Suppressor macrophage treated with lipopolysaccharide for 1 hour (primary cell): ENCODE data around the gene ROR2.
"Not testable (repeated sequence)": the region's sequence is repeated elsewhere in the genome, so short reads cannot be mapped to it uniquely, and the experiment has no call there.

Source experiments
- DNase-seq, 3 donors: peaks; one replicate each; pipeline ENCODE4 v3.0.0-alpha.2; 2020 to 2022

The ROR2 gene

DNA sequence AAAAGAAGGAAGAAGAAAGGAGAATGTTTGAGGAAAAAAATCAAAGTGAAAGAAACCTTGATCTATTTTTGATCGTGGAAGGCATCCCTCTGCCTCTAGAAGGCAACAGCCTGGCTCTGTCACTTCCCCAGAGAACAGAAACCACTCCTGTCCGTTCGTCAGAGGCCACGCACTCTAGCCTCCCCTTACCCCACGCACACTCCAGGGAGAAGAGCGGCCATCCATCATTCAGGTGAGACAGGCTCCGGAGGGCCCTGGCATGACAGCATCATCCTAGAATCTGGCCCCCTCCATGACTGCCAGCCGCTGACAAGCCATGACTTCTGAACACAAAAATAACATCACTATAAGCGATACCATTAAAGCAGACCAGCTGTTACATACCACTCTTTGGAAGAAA is 135.8 kb downstream of the ROR2 start:
- DNase-seq: no peak

DNA sequence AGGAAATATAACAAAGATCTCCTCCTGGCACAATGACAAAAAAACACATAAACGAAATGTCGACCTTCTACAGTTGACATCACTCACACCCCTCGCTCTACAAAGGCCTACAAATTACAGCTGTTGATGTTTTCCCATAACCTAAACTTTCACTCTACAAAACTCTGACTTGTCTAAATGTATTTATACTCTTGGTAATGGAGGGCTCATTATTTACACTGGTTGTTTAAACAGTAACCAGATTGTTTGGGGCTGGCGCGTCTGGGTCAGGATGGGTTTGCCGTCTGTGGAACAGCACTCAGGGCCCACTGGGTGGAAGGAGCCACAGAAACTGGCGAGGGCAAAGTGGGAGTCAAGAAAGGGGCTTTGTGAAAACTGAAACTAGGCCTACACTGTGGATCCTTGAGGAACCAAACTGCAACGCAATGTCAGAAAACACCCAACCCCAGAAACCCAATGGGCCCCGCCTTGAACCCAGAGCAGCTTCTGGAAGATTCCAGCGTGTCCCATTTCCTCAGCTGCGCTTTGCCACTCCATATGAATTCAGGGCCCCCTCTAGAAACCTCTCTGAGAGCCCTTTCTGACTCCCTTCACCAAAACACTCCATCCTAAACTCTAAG is 136.7 kb downstream of the ROR2 start:
- DNase-seq: no peak

DNA sequence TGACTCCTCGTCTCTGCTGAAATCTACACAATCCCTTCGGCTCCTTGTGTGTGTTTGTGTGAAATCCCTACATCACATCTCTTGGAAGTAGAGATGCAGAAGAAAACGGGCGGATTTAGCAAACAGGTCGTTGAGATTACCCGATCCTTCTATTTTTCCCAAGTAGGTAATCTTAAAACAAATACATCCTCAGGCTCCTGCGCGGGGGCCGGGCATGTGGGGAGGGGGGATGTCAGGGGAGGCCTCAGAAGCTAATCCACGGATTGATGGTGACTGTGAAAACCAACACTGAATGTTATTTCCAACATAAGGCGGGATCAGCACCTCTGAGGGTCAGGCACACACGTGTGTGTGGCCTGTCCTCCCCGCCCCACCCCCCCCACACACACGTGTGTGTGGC is 137.8 kb downstream of the ROR2 start:
- no peak for DNase-seq

DNA sequence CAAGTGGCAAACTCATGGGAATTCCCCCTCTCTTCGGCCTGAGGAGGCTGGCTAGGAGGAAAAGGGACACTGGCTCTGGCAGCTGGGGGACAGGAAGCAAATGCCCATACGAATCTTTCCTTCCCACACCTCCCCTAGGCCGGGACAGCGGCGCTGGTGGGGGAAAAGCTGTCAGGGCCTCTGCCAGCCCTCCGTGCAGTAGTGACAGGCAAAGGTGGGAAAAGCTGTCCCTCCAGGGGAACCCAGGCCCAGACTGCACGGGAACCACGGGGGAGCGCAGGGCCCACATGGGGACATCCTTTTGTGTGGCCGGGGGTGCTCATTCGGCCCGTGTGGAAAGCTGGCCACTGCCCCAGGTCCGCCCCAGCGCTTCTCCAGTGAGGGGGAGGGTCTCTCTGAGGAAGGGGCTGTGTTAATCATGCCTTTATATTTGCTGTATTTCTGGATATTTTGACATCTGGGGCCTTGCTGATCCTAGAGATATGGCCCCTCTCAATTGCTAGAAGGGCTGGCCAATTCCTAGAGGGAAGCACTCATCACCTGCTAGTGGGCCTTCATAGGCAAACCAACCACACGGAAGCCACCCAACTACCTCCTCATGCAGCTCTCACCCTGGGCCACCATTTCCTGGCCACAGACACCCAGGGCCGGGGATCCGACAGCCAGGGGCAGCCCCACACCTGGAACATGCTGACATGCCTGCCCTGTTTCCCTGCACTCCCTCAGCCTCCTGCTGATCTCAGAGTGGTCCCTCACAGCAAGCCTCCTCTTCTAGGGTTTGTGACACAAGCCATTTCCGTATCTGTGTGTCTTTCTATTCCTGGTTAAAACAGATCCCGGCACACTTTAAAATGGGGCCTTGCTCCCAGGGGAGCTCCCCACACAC is 138.8 kb downstream of the ROR2 start:
- no peak for DNase-seq

DNA sequence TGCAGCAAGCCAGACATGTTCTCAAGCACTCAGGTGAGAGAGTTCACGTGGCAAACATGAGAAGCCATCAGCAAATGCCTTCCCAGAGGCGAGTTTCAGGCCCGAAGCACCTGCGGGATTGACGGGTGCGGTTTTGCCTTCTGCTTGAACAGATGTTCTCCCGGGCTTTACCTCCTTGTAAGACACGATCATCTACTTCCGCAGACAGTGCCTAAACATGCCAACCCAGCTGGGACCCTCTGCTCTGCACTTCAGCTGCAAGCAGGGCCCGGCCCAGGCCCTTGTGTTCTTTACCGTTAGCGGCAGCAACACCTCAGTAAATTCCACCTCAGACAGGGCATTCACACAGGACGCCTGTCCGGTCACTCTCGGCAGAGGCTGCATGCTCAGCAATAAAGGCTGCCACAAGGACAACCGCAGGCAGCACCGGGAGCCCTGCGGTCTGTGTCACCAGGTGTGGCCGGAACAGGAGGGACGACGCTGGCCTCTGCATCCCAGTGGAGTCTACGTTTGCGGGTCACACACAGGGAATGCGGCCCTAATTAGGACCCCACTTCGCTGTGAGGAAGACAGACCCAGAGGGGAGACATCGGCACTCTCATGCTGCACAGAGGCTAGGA is 139.6 kb downstream of the ROR2 start:
- DNase-seq: no peak

DNA sequence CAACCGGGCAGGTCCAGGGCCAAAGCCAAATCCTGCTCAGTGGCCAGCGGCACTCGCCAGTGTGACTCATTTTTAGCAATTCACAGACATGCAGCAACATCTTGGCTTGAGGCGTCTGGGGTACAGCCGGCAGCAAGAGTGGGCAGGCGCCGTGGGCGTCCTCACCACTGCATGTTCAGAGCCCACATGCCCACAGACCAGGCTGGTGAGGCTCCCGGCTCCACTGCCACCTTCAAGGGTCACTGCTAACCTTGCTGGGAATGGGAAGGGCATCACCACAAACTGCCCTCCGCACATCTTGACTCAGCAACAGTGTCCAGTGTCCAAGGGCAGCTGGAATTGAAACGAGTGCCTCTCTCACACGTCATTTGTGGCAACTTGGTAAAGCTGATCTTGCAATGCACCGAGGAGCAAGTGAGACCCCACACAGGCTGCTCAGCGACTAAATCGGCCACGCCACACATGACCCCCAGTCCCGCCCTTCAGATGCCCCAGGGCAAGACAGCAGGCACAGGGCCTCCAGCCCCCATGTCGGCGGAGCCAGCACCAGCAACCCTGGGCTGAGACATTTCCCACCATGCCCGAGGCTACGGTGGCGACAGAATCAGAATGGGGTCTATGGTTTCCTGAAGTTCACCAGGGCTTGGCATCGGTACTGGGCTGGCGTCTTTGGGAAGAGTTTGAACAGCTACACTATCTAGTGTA is 140.3 kb downstream of the ROR2 start:
- DNase-seq: no peak

DNA sequence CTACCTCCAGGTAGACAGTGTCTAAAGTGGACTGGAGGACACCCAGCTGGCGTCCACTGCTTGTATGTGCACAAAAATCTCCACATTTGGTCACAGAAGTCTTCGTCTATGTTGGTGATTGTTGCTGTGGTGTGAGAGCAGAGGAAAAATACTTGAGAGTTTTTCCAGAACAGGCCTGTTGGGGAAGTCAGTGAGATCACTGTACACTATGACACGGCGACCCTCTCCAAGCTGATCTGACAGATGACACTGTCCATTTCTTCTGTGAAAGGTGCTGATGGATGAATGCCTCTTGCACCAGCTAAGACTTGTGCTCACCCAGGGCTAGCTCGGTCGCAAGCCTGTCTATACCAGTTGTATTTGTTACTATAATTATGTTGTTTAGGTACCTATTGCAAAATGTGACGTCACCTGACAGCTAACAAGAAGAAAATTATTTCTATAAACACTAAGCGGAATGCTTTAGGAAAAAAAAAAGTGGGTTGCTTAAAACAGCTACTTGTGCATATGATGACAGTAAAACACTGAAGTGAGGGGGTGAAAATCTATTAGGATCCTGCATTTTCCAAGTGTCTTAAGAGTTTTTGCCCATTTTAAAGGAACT is 142.3 kb downstream of the ROR2 start:
- DNase-seq: peak in 1 of 3 donors; percentile 4

DNA sequence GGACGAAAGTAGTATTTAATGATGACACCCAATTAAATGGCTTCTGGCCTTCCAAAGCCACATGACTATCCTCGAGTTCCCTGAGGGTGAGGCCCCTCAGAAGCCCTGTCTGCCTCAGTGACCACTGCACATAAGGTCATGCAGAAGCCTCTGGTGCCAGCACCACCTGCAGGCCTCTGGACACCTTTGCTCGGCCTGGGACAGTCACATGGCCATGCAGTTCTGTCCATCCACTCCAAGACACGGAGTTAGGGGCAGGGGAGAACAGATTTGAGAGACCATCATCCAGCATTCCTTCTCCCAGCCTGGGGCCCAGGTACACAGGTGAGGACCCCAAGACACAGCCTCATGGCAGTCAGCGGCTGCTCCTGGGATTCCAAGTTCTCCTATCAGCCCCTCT is 145.0 kb downstream of the ROR2 start:
- no peak for DNase-seq

DNA sequence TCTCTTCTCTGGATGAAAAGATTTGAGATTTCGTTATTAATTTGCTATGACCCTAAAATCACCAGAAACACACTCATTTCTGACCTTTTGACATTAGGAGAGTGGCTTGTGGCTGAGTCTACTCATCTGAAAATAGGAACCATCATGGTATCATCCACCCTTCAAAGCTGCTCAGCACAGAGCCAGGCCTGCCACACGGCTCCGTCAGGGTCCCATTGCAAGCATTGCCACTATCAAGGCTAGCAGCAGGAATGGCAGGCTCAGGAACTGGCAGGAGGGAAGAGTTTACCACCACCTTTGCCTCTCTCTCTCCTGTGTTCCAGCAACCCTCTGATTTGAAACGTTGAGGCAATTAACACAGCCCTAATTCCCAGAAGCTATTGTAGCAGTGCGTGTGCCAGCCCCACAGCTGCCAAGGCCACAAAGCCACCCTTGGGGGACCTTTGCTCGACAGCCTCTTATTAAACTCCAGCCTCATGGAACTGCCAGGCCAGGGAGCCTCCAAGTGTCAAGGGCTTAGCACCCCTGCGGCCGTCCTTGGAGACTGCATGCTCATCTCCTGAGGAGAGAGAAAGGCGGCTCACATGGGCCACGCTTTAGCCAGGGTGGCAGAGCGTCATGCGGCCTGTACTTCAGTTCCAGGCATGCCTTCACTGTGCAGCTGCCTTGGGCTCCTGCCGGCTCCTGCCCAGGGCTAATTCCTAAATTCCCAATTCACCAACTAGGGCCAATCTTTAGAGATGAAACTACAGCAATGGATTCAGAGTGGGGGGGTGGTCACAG is 145.9 kb downstream of the ROR2 start:
- no peak for DNase-seq

DNA sequence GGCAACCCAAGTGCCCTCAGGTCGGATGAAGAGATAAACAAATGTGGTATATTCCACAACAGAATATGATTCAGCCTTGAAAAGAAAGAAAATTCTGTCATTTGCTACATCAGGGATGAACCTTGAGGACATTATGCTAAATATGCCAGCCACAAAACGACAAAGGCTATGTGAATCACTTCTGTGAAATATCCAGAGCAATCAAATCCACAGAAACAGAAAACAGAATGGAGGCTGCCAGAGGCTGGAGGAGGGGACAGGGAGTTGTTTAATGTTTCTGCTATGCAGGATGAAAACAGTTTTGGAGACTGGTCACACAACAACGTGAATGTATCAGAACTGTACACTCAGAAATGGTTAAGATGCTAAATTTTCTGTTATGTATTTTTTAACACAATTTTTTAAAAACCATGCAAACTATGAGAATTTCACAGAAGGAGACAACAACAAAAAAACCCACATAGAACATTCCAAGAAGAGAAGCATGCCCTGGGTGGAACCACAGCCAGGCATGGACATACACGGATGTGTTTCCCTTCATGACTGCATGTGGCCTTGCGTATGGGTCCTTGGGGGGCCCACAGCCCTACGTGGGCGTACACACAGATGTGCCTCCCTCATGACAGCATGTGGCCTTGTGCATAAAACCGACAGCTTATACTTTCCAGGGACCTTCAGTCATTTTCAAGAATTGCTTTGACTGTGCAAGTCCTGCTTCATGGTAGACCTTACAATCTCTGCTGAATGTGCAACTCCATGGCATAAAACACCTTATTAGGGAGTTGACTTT is 146.7 kb downstream of the ROR2 start:
- DNase-seq: no peak

DNA sequence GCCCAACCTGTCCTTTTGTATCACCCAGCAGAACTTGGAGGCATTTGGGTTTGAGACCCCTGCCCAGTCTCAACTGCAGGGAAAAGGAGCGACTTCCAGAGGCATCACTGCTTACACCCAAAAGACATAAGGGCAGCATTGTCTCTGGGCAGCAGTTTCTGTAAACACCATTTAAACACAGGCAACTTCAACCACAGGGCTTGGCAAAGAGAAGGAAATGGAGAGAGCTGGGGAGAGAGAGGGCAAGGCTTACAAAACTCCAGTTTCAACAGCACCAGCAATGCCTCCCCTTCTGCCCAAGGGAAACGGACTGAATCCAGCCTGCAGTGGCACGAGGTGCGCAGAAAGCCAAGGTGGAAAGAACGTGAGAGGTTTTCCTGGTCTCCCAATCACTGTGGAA is 147.6 kb downstream of the ROR2 start:
- DNase-seq: no peak

DNA sequence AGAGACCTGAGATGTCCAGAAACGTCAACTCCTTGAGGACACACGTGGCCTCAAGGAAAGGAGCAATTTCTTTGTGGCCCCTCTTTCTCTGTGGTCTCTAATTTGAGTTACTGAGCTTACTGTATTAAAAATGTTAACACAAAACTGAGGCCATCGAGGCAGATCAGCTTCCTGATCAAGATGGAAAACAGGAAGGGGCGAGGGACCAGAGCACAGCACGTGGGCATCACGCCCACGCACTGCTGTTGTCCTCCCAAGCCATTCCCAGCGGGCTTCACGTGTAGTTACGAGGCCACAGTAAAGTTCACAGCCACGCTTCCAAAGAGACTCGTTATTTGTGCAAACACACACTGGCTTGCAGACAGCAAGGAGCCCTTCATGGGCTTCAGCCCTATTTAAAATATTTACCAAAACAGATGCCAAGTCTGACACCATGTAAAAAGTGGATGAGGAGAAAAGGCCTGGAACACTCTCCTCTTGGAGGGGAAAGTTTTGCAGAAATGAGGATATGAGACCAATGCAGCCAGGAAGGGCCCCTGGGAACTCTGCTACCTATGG is 149.5 kb downstream of the ROR2 start:
- DNase-seq: no peak

DNA sequence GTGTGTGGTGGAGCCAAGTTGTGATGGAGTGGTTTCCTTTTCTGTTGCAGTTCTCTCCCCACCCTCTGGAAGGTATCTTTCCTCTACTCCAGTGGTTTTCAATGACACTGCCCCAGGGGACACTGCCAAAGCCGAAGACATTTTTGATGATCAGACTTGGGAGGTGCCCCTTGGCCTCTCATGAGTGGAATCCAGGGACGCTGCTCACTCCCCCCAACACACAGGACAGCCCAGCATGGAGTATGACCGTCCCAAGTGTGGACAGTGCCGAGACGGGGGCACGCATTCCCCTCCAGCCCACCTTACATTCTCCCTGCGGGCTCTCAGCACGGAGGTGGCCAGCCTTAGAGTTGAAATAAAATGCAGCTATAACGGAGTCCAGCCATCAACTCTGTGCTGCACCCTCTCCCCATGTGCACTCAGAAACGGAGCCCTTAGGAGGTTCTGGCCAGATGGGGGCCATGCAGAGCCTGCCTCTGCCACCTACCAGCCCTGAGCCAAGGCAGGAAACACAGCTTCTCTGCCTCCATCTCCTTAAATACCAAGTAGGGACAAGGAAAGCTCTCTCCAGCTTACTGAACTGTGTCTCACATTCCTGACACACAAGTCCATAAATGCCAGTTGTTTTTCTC is 150.8 kb downstream of the ROR2 start:
- no peak for DNase-seq

DNA sequence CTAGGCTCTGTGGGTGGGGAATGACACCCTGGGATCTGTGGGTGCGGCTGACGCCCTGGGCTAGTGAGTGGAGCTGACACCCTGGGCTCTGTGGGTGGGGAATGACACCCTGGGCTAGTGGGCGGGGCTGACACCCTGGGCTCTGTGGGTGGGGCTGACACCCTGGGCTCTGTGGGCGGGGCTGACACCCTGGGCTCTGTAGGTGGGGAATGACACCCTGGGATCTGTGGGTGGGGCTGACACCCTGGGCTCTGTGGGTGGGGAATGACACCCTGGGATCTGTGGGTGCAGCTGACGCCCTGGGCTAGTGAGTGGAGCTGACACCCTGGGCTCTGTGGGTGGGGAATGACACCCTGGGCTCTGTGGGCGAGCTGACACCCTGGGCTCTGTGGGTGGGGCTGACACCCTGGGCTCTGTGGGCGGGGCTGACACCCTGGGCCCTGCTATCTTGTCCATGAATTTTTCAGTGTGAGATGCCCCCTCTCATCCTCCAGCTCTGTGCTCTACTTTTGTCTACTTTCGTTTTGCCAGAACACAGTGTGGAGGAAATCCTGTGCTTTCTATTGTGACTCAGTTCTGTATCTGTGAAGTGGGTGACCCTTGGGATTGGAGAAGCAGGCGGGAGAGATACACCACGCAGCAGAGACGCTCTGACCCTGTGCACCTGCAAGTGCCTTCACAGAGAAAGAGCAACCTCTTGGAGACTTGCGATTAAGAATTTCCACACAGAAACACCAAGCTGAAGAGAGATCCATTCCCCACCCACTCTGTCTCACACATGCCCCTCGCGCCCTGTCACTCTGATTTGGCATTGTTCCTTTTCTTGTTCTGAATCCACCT is 151.5 kb downstream of the ROR2 start:
- peak; percentile 50 to 65 (median 59) for DNase-seq

DNA sequence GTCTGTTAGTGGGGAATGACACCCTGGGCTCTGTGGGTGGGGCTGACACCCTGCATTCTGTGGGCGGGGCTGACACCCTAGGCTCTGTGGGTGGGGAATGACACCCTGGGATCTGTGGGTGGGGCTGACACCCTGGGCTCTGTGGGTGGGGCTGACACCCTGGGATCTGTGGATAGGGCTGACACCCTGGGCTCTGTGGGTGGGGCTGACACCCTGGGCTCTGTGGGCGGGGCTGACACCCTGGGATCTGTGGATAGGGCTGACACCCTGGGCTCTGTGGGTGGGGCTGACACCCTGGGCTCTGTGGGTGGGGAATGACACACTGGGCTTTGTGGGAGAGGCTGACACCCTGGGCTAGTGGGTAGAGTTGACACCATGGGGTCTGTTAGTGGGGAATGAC is 152.5 kb downstream of the ROR2 start:
- not testable (repeated sequence) for DNase-seq

DNA sequence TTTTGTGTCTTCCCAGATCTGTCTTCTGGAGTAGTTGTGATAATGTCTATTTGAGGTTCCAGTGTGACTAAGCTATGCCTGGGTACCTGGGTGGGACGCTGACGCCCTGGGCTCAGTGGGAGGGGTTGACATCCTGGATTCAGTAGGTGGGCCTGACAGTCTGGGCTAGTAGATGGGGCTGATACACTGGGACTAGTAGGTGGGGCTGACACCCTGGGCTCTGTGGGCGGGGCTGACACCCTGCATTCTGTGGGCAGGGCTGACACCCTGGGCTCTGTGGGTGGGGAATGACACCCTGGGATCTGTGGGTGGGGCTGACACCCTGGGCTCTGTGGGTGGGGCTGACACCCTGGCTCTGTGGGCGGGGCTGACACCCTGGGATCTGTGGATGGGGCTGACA is 153.5 kb downstream of the ROR2 start:
- DNase-seq: not testable (repeated sequence)

DNA sequence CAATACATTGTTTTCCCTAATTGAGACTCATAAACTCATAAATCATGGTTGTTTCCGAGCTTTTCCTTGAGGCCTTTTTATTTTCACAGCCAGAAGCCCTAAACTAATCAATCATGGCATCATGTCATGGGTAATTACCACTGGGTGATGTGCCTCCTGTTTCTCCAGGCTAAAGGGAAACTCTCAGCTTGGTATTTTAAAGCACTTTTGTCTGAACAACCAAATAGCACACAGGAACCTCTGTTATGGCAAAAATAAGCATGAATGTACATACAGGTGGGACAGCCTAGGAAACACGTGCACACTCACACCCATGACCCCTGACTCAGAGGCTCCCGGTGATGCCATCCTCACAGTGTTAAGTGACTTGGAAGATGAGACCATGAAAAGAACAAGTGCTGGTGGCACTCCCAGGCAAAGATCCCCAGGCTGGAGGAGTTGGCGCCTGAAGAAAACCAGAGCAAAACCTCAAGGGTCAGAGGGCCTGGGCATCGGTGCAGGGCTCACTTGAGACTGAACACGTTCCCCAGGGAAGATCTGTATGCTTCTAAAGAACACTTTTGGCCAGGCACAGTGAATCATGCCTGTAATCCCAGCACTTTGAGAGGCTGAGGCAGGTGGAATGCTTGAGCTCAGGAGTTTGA is 154.3 kb downstream of the ROR2 start:
- DNase-seq: no peak

DNA sequence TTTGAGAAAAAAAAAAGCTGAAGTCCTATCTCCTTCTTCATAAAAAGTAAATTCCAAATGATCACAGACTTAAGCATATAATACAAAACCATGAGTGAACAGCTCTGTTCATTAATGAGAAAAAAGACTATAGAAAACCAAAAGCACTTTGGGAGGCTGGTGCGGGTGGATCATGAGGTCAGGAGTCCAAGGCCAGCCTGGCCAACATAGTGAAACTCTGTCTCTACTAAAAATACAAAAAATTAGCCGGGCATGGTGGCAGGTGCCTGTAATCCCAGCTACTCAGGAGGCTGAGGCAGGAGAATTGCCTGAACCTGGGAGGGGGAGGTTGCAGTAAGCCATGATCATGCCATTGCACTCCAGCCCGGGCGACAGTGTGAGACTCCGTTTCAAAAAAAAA is 156.7 kb downstream of the ROR2 start:
- DNase-seq: not testable (repeated sequence)

DNA sequence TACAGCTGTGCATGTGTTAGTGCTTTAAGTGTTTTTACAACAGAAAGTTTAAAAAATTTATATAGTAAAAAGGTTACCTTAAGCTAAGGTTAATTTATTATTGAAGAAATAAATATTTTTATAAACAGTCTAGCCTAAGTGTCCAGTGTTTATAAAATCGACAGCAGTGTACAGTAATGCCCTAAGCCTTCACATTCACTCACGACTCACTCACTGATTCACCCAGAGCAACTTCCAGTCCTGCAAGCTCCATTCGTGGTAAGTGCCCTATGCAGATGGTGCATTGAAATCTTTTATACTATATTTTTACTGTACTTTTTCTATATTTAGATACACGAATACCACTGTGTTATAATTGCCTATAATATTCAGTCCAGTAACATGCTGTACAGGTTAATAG is 159.1 kb downstream of the ROR2 start:
- DNase-seq: peak in 1 of 3 donors; percentile 14
